Thoracic aorta (tissue), 2 donors: ENCODE results near the gene FADS2. TPM values are rescaled to one million over a fixed set of nuclear protein-coding genes. Genes with fewer than 3 reads are reported as not detected.

Experiments
- ATAC-seq: fragments of 150-250 bp; one replicate; pipeline ENCODE4 v1.8.0; 2017; ENCODE audit warnings: low read depth; ENCODE audit not compliant: insufficient number of reproducible peaks, low FRiP score
- DNase-seq: peaks from one replicate; pipeline ENCODE4 v3.0.0-alpha.2; 2020; ENCODE audit warnings: low spot score
- H3K27ac ChIP-seq, 2 donors: fragments of 200-600 bp; sonication (generic); 1 replicate in 1 of 2; 2 replicates in 1 of 2; pipeline ENCODE4 v1.5.1; 2016; ENCODE audit warnings: mild to moderate bottlenecking in 2 of 2, moderate library complexity in 2 of 2
- H3K27me3 ChIP-seq: fragments of 200-600 bp; sonication (generic); replicated peaks from 2 replicates; pipeline ENCODE4 v1.6.0; 2016; ENCODE audit warnings: mild to moderate bottlenecking; ENCODE audit not compliant: insufficient read depth
- H3K36me3 ChIP-seq: fragments of 200-600 bp; sonication (generic); one replicate; pipeline ENCODE4 v1.5.1; 2016
- H3K4me1 ChIP-seq, 2 donors: fragments of 200-600 bp; sonication (generic); 1 replicate in 1 of 2; 2 replicates in 1 of 2; pipeline versions ENCODE4 v1.5.1 to v1.6.0; 2016; ENCODE audit warnings: low read depth in 2 of 2, mild to moderate bottlenecking in 1 of 2; ENCODE audit not compliant: control insufficient read depth in 1 of 2
- H3K4me3 ChIP-seq: fragments of 200-600 bp; sonication (generic); 2 replicates; pipeline ENCODE4 v1.5.1; 2016; ENCODE audit warnings: mild to moderate bottlenecking
- H3K9me3 ChIP-seq: fragments of 200-600 bp; sonication (generic); 2 replicates; pipeline ENCODE4 v1.5.1; 2016
- CTCF ChIP-seq: fragments of 200-600 bp; sonication (generic); IDR thresholded peaks from one replicate; pipeline ENCODE4 v1.5.1; 2019; ENCODE audit warnings: antibody characterized with exemption
- total RNA-seq, 2 donors: library from RNA; depleted of rRNA; stranded (reverse); fragments of >200 nt; gene quantifications; one replicate each; pipeline versions ENCODE4 v1.1.0 to v1.2.3, GENCODE V29; 2016

FADS2 gene
- total RNA-seq, 2 donors from 2014 or later = 89.2 to 234 TPM

GRCh38 chr11:61803889-61804647 lies 24.0 kb upstream of the FADS2 start:
- Histone ChIP-seq H3K4me3 (no peak overlapping the region), H3K36me3 (peaks cover 58% of the 10 kb centered on the region)
- no peak for DNase-seq

GRCh38 chr11:61805146-61805545 lies 23.0 kb upstream of the FADS2 start:
- TF ChIP-seq CTCF = no peak

More at GRCh38 chr11:61803889-61804647, 24.0 kb upstream of the FADS2 start:
- no peak for ATAC-seq
- Histone ChIP-seq H3K27ac (no peak overlapping the region), H3K4me1 (no peaks in the 10 kb centered on the region), H3K27me3 (no peaks in the 10 kb centered on the region), H3K9me3 (no peaks in the 10 kb centered on the region)
- no peak for TF ChIP-seq CTCF

DNA sequence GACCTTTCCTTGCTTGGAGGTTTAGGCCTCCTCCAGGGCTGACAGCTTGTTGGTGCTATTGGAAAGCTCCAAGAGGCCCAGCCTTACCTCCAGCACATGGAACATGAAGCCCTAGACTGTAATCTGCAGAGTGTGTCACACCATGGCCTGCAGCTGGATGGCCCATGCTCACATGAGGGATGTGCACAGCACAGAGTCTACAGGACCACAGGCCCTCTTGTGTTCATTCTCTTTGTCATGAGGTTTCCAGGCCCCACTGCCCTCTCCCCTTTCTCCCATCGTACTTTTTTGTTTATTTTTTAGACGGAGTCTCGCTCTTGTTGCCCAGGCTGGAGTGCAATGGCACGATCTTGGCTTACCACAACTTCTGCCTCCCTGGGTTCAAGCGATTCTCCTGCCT lies 21.3 kb upstream of the FADS2 start:
- Histone ChIP-seq H3K9me3 (no peaks in the 10 kb centered on the region), H3K27me3 (no peaks in the 10 kb centered on the region), H3K27ac (no peak overlapping the region), H3K4me1 (no peaks in the 10 kb centered on the region), H3K36me3 (peaks cover 66% of the 10 kb centered on the region), H3K4me3 (no peak overlapping the region)
- ATAC-seq (no peak), DNase-seq (no peak)
- TF ChIP-seq CTCF = no peak

More at GRCh38 chr11:61805146-61805545, 23.0 kb upstream of the FADS2 start:
- Histone ChIP-seq H3K4me3 (no peak overlapping the region), H3K4me1 (no peaks in the 10 kb centered on the region), H3K27me3 (no peaks in the 10 kb centered on the region), H3K9me3 (no peaks in the 10 kb centered on the region), H3K27ac (no peak overlapping the region), H3K36me3 (peaks cover 62% of the 10 kb centered on the region)
- ATAC-seq = no peak
- DNase-seq = no peak

- Histone ChIP-seq H3K27me3 (no peaks in the 10 kb centered on the region), H3K9me3 (no peaks in the 10 kb centered on the region), H3K27ac (no peak overlapping the region), H3K36me3 (peaks cover 41% of the 10 kb centered on the region), H3K4me3 (no peak overlapping the region), H3K4me1 (no peaks in the 10 kb centered on the region)
- ATAC-seq (no peak), DNase-seq (no peak)
- TF ChIP-seq CTCF = no peak
Observed at GRCh38 chr11:61810671-61811175, 17.4 kb upstream of the FADS2 start.

GRCh38 chr11:61811831-61812230 lies 16.3 kb upstream of the FADS2 start:
- no peak for ATAC-seq
- no peaks in the 10 kb centered on the region for H3K9me3 ChIP-seq
- peaks cover 39% of the 10 kb centered on the region for H3K36me3 ChIP-seq
- no peaks in the 10 kb centered on the region for H3K27me3 ChIP-seq
- DNase-seq = no peak
- no peak overlapping the region for H3K4me3 ChIP-seq
- no peaks in the 10 kb centered on the region for H3K4me1 ChIP-seq
- H3K27ac ChIP-seq = no peak overlapping the region
- TF ChIP-seq CTCF = no peak
